K562 (cell line): ENCODE results near the gene CCDC127. TPM values are rescaled to one million over a fixed set of nuclear protein-coding genes. Genes with fewer than 3 reads are reported as not detected.
"Not testable (repeated sequence)": the region's sequence is repeated elsewhere in the genome, so short reads cannot be mapped to it uniquely, and the experiment has no call there.

Experiments
- ATAC-seq: fragments of 200-7000 bp; cut with Tn5 transposase; 3 replicates; pipeline ENCODE4 v1.9.1; 2020; ENCODE audit warnings: moderate library complexity
- BruUV-seq: library from RNA; stranded (reverse); fragments of 400-500 nt; replicated peaks from 2 replicates; lab custom pipeline; 2021; lab: Mats Ljungman, UMichigan
- CTCF ChIA-PET: fragments of 300-600 bp; formaldehyde crosslinking; extraction: SDS; loops from one replicate; lab custom pipeline; 2021; ENCODE audit warnings: low intra/inter-chr PET ratio; lab: Yijun Ruan, JAX
- POLR2A ChIA-PET: fragments of 300-600, 350-650 bp; sonication (Branson Sonifier 250); formaldehyde crosslinking; extraction: SDS; loops from one replicate; lab custom pipeline; 2021; ENCODE audit warnings: antibody characterized with exemption, inconsistent platforms; lab: Yijun Ruan, JAX
- DNase-seq, 4 experiments: peaks; one replicate each; pipeline versions ENCODE4 v3.0.0 to v3.0.0-alpha.2; 2011 to 2018; ENCODE audit warnings: low spot score in 3 of 4, mixed read lengths in 3 of 4; ENCODE audit errors: extremely low read depth in 1 of 4
- FAIRE-seq: peaks from 2 replicates; lab custom pipeline; 2011; peaks lifted over from hg19 to GRCh38; lab: Jason Lieb, UNC
- H2AFZ ChIP-seq: 2 replicates; pipeline ENCODE4 v1.6.0; 2011; ENCODE audit warnings: low read depth, low read length, control low read depth, inconsistent platforms
- H3K27ac ChIP-seq: fragments of 200-600 bp; 3 replicates; pipeline ENCODE4 v1.8.0; 2011; ENCODE audit warnings: low read depth, mild to moderate bottlenecking, control low read depth, inconsistent platforms, low read length, moderate library complexity, mixed read lengths; ENCODE audit errors: extremely low read depth
- H3K27me3 ChIP-seq, 2 experiments: fragments of 300-600 bp in 1 of 2; 2 replicates in 1 of 2; 3 replicates in 1 of 2; pipeline versions ENCODE4 v1.6.0 to v1.8.0; 2011; ENCODE audit warnings: inconsistent platforms in 2 of 2, low read length in 2 of 2, mild to moderate bottlenecking in 1 of 2, mixed read lengths in 1 of 2, moderate library complexity in 1 of 2; ENCODE audit not compliant: control insufficient read depth in 2 of 2, insufficient read depth in 2 of 2
- H3K36me3 ChIP-seq: fragments of 300-600 bp; 3 replicates; pipeline ENCODE4 v1.8.0; 2011; ENCODE audit warnings: mild to moderate bottlenecking, low read length, inconsistent platforms; ENCODE audit not compliant: control insufficient read depth, insufficient read depth
- H3K4me1 ChIP-seq, 2 experiments: fragments of 200-600 bp in 1 of 2; replicated peaks in 1 of 2; 2 replicates in 1 of 2; 3 replicates in 1 of 2; pipeline versions ENCODE4 v1.5.1 to v1.8.0; 2011; ENCODE audit warnings: inconsistent platforms in 2 of 2, low read length in 2 of 2, mild to moderate bottlenecking in 1 of 2, mixed read lengths in 1 of 2, moderate library complexity in 1 of 2; ENCODE audit not compliant: control insufficient read depth in 2 of 2, insufficient read depth in 2 of 2
- H3K4me2 ChIP-seq: 2 replicates; pipeline ENCODE4 v1.6.1; 2011; ENCODE audit warnings: low read length, control low read depth, inconsistent platforms, mixed read lengths; ENCODE audit not compliant: insufficient read depth
- H3K4me3 ChIP-seq: fragments of 200-600 bp; sonication (generic), shearing (Covaris generic); 2 replicates; pipeline ENCODE4 v1.5.1; 2016; ENCODE audit warnings: control low read depth, inconsistent platforms
- H3K79me2 ChIP-seq: fragments of 200-600 bp; 3 replicates; pipeline ENCODE4 v1.8.0; 2011; ENCODE audit warnings: low read length, inconsistent platforms; ENCODE audit not compliant: control insufficient read depth, insufficient read depth
- H3K9ac ChIP-seq, 2 experiments: 2 replicates each; pipeline versions ENCODE4 v1.6.0 to v1.6.1; 2011; ENCODE audit warnings: low read depth in 2 of 2, low read length in 2 of 2, control low read depth in 1 of 2, inconsistent platforms in 1 of 2, mild to moderate bottlenecking in 1 of 2, mixed read lengths in 1 of 2; ENCODE audit not compliant: insufficient read depth in 1 of 2
- H3K9me1 ChIP-seq: one replicate; pipeline ENCODE4 v1.6.0; 2011; ENCODE audit warnings: inconsistent platforms, mild to moderate bottlenecking, low read length, moderate library complexity; ENCODE audit not compliant: control insufficient read depth, insufficient read depth
- H3K9me3 ChIP-seq: replicated peaks from 2 replicates; pipeline ENCODE4 v1.5.1; 2011; ENCODE audit warnings: low read depth, low read length, inconsistent platforms; ENCODE audit not compliant: control insufficient read depth, insufficient read depth
- H4K20me1 ChIP-seq: replicated peaks from 2 replicates; pipeline ENCODE4 v1.6.1; 2011; ENCODE audit warnings: low read length, inconsistent platforms, mixed read lengths; ENCODE audit not compliant: control insufficient read depth, insufficient read depth
- ZNF407 ChIP-seq: fragments of 450-650 bp; IDR thresholded peaks from 2 replicates; pipeline ENCODE4 v1.6.1; 2016; ENCODE audit warnings: low read depth
- WGBS: fragments of 100-300 bp; shearing (Covaris generic); methylation state at CpG from one replicate; pipeline ENCODE4 v1.1.6; 2016; ENCODE audit warnings: low coverage, mixed read lengths; ENCODE audit not compliant: insufficient coverage; ENCODE audit errors: missing lambda C conversion rate; 5-methylcytosine and 5-hydroxymethylcytosine counted together
- in situ Hi-C: fragments of 300-500 bp; cut with MboI; formaldehyde crosslinking; loops from 4 replicates; pipeline ENCODE4 v1.15.0; 2018; ENCODE audit warnings: inconsistent platforms, mixed read lengths
- intact Hi-C: fragments of 100-400 bp; cut with micrococcal nuclease; formaldehyde crosslinking; loops from 2 replicates; pipeline ENCODE4 v1.14.2; 2022
- polyA plus RNA-seq, 8 experiments: library from polyadenylated mRNA; depleted of rRNA in 4 of 8; stranded (reverse) in 5 of 8; unstranded in 3 of 8; fragments of >200 nt; fragmentation: Nextera tagmentation in 2 of 8; fragmentation: Illumina TruSeq in 1 of 8; extraction: Ambion mirVana in 2 of 8; extraction: Trizol in 1 of 8; gene quantifications; 2 replicates each; pipeline versions ENCODE4 v1.2.1 to v1.2.3, GENCODE V29; 2011 to 2014; ENCODE audit warnings: inconsistent platforms in 1 of 8, missing spikeins in 1 of 8
- total RNA-seq, 7 experiments: library from RNA; depleted of rRNA in 6 of 7; stranded (reverse); fragments of >200 nt in 6 of 7; fragmentation: Illumina TruSeq in 2 of 7; extraction: Trizol in 2 of 7; gene quantifications; 2 replicates each; pipeline versions ENCODE4 v1.2.1 to v1.2.3, GENCODE V29; 2011 to 2021; ENCODE audit warnings: low replicate concordance in 1 of 7

Gene CCDC127
- total and polyA plus RNA-seq, 9 of the 15 experiments (the other 6 are each of a cell fraction or from before 2014, with no cell fraction given) = 2.7 to 4.5 (median 4.1) TPM

- TF ChIP-seq ZNF407 = no peak
Measured at GRCh38 chr5:166441-167372, 51.2 kb downstream of the CCDC127 start (continued).

DNA sequence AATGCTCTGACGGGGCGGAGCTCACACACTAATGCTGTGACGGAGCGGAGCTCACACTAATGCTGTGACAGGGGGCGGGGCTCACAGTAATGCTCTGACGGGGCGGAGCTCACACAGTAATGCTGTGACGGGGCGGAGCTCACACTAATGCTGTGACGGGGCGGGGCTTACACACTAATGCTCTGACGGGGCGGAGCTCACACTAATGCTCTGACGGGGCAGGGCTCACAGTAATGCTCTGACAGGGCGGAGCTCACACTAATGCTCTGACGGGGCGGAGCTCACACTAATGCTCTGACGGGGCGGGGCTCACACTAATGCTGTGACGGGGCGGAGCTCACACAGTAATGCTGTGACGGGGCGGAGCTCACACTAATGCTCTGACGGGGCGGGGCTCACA is 53.2 kb downstream of the CCDC127 start:
- H3K9me3 ChIP-seq, in situ Hi-C loops, H3K36me3 ChIP-seq, H3K9ac ChIP-seq, H3K9me1 ChIP-seq, H3K4me1 ChIP-seq, CTCF ChIA-PET, H3K27ac ChIP-seq, H3K4me3 ChIP-seq, H3K79me2 ChIP-seq, POLR2A ChIA-PET, DNase-seq, H3K4me2 ChIP-seq, H2AFZ ChIP-seq, H4K20me1 ChIP-seq, FAIRE-seq, intact Hi-C loops, ATAC-seq, BruUV-seq: not testable (repeated sequence)
- H3K27me3 ChIP-seq = peaks cover 35 to 67% of the 10 kb centered on the region in 2 experiments
- 55% methylated on average over 15 of the region's 25 CpGs for WGBS
